Measurements from ENCODE around the gene COL4A2.

Gene COL4A2

GRCh38 chr13:110272651-110273050 lies 34.4 kb upstream of the COL4A2 start:
- no peak for FAIRE-seq

GRCh38 chr13:110273254-110273653 lies 33.8 kb upstream of the COL4A2 start:
- FAIRE-seq: no peak

- FAIRE-seq: no peak
Measured at GRCh38 chr13:110274687-110275086, 32.4 kb upstream of the COL4A2 start.

GRCh38 chr13:110275931-110276552 lies 31.0 kb upstream of the COL4A2 start:
- FAIRE-seq: no peak

- no peak for FAIRE-seq
Measured at GRCh38 chr13:110276553-110276950, 30.5 kb upstream of the COL4A2 start.

- FAIRE-seq: no peak
Measured at GRCh38 chr13:110277357-110277975, 29.6 kb upstream of the COL4A2 start.

- no peak for FAIRE-seq
Measured at GRCh38 chr13:110278859-110279258, 28.2 kb upstream of the COL4A2 start.

GRCh38 chr13:110279684-110280083 lies 27.4 kb upstream of the COL4A2 start:
- FAIRE-seq: no peak

GRCh38 chr13:110280231-110280813 lies 26.8 kb upstream of the COL4A2 start:
- FAIRE-seq: no peak

- FAIRE-seq: no peak
Measured at GRCh38 chr13:110280985-110281688, 25.9 kb upstream of the COL4A2 start.

- no peak for FAIRE-seq
Measured at GRCh38 chr13:110281736-110282135, 25.3 kb upstream of the COL4A2 start.

GRCh38 chr13:110282316-110282841 lies 24.7 kb upstream of the COL4A2 start:
- no peak for FAIRE-seq

GRCh38 chr13:110283736-110284517 lies 23.2 kb upstream of the COL4A2 start:
- FAIRE-seq: no peak

GRCh38 chr13:110284779-110285484 lies 22.2 kb upstream of the COL4A2 start:
- FAIRE-seq: no peak

- no peak for FAIRE-seq
Measured at GRCh38 chr13:110285991-110286832, 20.9 kb upstream of the COL4A2 start.

GRCh38 chr13:110286833-110287819 lies 20.0 kb upstream of the COL4A2 start:
- FAIRE-seq: no peak

- no peak for FAIRE-seq
Measured at GRCh38 chr13:110289174-110289573, 17.9 kb upstream of the COL4A2 start.

GRCh38 chr13:110289661-110290060 lies 17.4 kb upstream of the COL4A2 start:
- FAIRE-seq: no peak

GRCh38 chr13:110290153-110290552 lies 16.9 kb upstream of the COL4A2 start:
- no peak for FAIRE-seq

GRCh38 chr13:110290826-110291225 lies 16.3 kb upstream of the COL4A2 start:
- FAIRE-seq: no peak

Measured in islet of Langerhans (tissue), 1 donor.